ENCODE data around the gene STAMBP.
"Not testable (repeated sequence)": the region's sequence is repeated elsewhere in the genome, so short reads cannot be mapped to it uniquely, and the experiment has no call there.

Gene STAMBP

DNA sequence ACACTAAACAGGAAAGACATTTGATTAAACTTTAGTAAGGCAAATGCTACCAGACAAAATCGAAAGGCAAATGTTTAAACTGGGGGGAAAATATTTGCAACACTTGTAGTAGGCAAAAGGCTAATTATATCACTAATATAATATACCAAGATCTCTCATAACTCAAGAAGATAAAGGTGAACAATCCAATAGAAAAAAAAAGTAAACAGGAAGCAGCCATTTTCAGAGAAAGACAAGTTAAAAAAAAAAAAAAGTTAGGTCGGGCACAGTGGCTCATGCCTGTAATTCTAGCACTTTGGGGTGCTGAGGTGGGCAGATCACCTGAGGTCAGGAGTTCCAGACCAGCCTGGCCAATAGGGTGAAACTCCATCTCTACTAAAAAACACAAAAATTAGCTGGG, 59.6 kb downstream of the STAMBP start:
- DNase-seq, result no peak

DNA sequence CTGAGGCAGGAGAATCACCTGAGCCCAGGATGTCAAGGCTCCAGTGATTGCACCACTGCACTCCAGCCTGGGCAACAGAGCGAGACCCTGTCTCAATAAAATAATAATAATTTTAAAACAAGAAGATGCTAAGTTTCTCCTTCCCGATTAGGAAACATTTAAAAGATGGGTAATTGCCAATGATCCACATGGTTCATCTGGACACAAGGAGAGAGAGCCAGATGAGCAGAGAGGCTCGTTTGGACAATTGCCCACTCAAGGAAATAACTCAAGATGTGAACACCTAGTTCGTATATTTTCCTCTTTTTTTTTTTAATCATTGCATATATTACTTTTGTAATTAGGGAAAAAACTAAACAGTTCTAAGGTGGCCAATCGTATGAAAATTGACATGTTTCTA, 60.4 kb downstream of the STAMBP start:
- no peak for DNase-seq

DNA sequence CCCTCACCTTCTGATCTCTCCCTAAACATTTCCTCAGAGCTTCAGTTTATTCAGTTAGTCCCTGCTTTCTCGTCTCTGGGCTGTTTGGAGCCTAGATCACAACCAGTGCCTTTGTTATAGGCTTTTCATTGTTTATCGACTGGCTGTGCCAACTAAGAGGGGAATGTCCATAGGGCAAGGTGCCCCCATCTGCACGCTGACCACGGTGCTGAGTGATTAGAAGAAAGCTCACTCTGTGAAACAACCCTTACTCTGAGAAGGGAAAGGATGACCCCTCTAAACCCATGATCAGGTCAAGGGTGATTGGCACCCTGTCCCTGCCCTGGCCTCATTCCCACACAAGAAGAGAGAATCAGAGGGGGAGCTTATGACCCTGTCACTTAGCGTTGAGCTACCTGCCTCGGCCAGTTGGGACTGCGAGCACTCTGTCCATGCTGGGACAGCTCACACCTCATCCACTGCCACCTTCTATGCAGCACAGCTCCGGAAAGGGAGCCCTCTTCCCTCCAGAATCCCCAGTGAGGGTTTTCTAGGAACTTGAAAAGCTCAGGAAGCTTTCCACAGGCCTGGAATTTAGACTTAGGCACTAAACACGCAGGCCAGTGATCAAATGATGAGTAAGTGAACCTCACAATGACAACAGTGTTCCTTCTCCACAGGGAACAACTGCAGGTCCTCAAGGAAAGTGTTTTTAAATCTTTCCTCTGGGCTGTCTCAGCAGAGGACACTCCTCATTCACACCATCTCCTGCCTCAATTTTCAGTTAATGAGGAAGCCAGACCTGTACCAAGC, 61.7 kb downstream of the STAMBP start:
- no peak for DNase-seq

DNA sequence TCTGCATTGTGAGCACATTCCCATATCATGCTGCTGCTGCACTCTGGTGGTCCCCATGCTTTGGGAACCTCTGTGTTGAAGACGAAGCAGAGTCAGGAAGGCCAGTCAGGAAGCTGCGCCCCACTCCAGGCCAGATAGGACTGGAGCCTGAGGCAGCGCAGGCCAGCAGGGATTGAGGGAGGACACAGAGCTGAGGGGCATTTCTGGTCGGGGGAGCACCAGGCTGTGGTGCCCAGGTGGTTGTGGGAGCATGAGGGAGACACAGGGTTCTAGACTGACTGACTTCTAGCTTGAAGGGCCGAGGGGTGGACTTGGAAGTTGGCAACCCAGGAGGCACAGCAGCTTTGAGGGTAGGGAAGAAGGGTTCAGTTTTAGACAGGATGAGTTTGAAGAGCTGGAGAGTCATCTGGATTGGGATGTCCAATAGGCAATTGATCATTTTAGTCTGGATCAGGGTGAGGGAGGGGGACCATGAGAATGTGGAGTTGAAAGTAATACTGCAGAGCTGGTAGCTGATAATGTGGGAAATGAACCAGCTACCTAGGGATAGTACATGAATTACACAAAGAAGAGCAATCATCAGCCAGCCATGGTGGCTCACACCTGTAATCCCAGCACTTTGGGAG, 62.6 kb downstream of the STAMBP start:
- no peak for DNase-seq

DNA sequence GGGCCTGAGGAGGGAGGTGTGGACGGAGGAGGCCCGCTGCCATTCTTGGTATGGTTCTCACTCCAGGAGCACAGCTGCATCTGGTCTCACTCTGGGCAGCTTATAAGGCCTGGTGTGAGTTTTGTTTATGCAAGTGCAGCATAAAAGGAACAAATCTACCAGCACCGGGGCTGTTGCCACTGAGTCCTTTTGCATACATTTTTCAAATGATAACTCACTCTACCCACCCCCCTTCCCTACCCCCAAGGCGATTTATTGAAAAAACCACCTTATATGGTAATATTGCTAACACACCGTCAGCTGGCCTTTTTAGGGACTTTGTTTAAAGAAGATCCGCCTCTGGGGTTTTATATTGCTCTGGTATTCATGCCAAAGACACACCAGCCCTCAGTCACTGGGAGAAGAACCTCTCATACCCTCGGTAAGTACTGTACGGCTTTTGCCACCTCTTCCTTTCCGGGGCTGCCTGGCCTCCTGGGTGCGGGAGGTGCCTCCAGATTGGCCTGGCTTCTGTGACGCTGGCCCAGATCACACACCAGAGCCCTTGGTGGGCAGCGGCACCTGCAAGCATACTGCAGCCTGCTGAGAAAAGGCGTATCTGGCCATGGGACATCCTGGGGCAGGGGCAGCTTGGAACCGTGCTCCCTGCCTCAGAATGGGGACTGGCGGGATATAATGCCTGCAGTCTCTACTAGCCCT, 64.0 kb downstream of the STAMBP start, which contains the start of gene ACTG2:
Gene ACTG2, plus strand, starts transcription at position 378 of the 699 bp plus-strand sequence. CDS start 8,304 bp downstream, outside the sequence.
- DNase-seq, result no peak

DNA sequence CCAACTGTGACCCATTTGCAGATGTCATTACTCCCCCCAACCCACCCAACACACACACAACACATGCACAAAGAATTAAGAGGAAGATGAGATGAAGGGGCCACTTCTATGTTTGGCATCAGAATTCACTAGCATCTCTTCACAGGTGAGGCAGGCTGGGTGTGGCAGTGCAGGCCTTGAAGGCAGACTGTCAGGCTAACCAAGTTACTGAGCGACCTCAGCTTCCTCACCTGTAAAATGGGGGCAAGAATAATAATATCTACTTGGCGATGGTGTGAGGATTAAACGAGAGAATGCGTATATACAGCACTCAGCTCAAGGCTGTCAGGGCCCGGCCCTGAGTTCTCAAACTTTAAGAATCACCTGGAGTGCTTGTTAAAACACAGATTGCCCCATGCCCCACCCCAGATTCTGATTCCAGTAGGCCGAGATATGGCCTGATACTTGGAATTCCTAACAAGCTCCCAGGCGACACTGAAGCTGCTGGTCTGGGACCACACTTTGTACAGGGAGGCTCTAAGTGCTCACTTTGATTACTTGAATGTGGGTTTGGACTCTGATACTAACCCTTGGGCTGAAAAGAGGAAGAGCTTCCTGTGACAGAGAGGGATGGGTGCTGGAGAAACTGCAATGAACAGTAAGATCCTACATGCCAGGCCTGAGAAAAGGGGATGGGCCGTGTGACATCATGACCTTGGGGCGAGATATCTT, 65.2 kb downstream of the STAMBP start:
- no peak for DNase-seq

DNA sequence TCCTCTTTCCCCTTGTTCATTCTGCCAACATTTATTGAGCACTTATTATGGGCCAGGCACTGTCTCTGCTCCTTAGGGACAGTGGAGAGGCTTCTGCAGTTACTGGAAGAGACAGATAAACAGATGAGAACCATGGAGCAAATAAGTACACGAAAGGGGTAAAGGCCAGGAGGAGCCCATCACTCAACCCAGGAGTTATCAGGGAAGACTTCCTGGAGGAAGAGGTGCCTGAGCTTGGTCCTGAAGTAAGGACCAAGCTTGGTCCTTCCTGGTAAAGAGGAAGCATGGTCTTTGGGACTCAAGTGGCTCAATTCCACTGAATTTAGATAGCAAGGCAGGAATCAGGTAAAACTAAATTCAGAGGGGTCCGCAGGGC, 65.7 kb downstream of the STAMBP start:
- DNase-seq, result no peak

DNA sequence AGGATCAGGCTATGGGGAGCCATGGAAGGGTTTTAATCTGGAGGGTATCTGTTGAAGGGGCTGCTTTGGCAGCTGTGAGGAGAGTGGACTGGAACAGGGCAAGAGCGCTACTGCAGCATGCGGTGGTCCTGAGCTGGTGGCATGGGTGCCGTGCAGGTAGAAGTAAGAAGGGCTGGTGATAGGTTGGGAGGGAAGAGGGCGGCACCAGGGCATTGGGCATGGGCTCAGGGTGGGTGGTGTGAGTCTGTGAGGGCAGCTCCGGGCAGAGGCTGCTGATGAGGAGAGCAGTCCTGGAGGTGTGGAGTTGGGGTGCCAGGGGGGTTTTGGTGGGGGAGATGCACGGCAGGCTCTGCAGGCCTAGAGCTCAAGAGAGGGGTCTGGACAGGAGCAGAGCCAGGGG, 66.1 kb downstream of the STAMBP start:
- DNase-seq, result no peak

DNA sequence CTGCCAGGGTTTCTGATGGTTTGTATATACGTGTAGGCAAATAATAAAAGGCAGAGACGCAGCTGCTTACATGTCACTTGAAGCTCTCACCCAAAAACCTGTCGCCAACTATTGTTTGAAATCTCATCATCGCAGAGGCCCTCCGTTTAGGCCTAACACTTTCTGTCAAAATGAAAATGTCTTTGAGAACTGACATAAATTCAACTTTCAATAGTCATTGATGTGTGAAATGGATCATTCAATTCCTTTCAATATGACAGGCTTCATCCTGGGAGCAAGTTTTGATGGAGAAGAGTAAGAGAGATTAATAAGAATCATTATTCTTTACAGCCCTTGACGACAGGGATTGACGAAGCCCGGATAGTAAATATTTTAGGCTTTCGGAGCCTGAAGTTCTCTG, 66.7 kb downstream of the STAMBP start:
- DNase-seq, result peak; percentile 15

DNA sequence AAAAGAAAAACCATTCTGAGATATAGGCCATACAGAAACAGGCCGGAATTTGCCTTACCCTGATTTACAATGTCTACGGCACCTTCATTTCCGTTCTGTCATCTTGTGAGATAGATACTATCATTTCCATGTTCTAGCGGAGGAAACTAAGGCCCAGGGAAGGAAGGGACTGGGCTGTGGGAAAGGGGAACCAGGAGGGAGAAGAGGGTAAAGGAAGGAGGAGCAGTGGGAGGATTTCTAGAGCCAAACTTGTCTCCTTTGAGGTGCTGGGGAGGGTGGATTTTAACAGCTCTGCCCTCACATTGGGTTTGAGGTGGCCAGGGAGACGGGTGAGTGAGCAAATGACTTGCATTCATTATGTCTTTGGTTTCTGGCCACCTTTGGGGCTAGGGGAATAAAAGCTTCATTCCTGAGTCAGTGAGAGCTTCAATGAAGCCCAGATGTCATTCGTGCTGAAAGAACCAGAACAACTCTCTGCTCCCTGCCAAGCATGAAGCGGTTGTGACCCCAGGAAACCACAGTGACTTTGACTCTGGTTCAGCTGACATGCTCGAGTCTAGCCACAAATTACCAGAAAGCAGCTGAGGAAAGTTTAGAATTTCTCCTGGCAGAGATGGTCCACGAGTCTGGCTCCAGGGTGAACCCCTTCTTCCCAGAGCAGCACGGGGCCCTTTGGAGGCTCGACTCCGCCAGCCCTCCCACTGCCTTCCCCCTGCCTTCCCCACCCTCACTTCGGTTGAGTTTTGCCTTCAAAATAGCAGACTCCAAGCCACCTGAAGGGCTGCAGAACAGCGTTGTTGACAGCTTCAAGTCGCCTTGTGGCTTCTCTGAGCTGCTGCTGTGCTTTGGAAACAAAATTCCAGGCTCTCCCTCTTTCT, 67.8 kb downstream of the STAMBP start:
- DNase-seq, result peak; percentile 59

DNA sequence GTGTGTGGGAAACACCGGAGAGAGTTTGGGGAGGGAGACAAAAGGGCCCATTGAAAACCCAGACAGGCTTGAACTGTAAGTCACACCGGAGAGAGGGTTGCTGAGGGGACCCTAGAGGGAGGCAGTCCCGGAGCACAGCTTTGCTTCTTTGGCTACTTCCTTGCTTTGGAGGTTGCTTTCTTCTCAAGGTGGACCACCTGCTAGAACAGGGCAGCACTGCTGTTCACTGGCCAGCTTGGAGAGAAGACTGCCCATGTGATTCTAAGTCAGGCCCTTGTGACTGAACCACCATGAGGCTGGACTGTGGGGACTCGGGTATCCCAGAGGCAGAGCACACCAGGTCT, 68.5 kb downstream of the STAMBP start:
- no peak for DNase-seq

DNA sequence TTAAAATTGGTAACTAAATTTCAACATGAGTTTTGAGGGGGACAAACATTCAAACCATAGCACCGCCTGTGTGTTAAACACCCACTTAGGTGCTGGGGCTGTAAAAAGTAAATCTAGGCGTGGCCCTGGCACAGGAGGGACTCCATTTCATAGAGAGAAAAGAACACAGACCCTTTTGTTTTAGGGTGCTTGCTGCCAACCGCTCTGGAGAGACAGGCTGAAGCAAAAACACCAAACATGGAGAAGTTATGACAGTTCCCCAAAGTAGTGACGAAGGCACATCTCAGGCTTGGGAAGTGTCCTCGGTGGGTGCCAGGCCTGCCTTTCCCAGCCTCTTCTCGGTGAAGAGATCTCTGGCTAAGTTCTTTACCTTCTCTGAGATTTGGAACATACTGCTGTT, 69.2 kb downstream of the STAMBP start:
- no peak for DNase-seq

DNA sequence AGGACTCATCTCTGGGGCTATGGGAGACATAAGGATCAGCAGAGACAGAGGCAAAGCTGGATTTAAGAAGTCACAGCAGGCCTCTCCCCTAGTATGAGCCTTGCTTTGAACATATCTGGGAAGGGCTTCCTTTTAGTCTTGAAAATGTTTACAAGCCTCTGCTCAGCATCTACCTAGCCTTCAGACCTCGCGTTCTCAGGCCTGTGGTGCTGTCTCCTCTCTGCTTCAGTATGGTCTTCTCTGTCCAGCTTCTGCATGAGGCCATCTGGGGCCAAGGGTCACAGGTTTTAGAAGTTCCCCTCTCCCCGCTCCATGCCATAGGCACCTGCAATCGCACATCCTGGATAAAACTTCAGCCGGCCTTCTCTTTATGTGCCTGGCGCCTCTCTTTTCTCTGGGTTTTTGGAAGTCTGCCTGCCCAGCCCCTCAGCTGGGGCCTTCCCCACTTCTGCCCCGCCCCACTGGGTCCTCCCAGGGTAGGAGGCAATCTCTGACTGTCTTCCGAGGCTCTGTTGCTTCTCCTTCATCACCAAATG, 71.1 kb downstream of the STAMBP start:
- DNase-seq, result no peak

DNA sequence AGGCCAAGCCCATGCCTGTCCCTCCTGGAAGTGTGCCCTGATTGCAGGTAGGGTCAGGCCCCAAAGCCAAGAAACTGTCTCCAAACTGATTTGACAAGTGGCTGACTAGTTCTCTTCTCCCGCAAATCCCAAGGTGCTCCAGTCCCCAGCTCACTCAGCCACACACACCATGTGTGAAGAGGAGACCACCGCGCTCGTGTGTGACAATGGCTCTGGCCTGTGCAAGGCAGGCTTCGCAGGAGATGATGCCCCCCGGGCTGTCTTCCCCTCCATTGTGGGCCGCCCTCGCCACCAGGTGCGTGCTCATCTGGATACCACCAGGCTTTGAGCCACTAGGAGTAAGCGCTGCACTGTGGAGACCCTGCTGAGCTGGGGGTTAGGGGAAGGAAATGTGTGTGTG, 72.4 kb downstream of the STAMBP start:
- DNase-seq, result no peak

DNA sequence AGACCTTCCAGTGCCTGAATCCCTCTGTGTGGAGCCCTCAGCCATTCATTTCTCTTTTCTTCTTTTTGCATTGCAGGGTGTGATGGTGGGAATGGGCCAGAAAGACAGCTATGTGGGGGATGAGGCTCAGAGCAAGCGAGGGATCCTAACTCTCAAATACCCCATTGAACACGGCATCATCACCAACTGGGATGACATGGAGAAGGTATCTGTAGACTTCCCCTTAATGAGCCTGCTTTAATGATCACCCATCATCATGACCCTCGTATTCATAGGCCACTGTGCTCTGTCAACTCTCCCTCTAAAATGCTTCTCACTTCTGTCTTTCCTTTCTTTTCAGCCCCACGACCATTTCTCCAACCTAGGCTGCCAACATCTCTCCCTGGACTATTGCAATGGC, 73.5 kb downstream of the STAMBP start:
- DNase-seq, result no peak

DNA sequence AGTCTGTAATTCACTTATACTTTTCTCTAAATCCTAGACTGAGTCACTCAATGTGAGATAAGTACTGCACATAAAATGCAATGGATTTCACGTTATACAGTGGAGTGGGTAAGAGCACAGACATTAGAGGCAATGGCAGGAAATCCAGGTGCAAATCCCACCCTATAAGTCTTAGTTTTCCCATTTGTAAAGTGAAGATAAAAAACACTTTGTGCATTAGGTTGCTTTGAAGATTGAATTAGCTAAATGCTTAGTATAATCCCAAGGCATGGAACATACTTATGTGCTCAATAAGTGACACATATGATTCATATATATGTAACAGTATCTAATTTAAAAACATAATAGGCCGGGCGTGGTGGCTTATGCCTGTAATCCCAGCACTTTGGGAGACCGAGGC, 74.6 kb downstream of the STAMBP start:
- DNase-seq, result no peak

DNA sequence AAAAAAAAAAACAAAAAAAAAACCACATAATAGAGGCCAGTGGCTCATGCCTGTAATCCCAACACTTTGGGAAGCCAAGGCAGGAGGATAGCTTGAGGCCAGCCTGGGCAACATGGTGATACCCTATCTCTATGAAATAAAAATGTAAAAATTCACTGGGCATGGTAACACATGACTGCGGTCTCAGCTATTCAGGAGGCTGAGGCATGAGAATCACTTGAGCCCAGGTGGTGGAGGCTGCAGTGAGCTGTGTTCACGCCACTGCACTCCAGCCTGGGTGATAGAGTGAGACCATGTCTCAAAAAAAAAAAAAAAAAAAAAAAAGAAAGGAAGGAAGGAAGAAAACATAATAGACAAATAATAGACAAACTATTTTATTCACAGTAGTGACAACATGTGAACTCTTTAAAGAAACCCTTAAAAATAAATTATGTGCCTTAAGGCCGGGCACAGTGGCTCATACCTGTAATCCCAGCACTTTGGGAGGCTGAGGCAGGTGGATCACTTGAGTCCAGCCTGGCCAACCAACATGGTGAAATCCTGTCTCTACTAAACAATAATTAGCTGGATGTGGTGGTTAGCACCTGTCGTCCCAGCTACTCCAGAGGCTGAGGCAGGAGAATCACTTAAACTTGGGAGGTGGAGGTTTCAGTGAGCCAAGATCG, 75.3 kb downstream of the STAMBP start:
- not testable (repeated sequence) for DNase-seq

DNA sequence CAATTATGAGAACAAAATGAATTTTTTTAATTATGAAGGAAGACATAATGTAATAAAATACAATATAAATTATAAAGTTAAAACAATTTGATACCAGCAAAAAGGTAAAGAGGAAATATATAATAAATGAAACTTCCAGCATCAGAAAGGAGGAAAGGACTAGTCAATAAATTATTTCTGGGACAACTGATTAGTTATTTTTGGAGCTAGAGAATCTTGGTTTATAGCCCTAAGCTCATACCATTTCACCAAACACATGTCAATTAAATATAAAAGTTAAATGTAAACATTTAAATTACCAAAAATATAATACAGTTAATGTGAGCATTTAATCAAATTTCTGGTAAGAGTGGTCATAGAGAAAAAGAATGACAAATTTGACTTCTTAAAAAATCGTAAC, 76.2 kb downstream of the STAMBP start:
- no peak for DNase-seq

DNA sequence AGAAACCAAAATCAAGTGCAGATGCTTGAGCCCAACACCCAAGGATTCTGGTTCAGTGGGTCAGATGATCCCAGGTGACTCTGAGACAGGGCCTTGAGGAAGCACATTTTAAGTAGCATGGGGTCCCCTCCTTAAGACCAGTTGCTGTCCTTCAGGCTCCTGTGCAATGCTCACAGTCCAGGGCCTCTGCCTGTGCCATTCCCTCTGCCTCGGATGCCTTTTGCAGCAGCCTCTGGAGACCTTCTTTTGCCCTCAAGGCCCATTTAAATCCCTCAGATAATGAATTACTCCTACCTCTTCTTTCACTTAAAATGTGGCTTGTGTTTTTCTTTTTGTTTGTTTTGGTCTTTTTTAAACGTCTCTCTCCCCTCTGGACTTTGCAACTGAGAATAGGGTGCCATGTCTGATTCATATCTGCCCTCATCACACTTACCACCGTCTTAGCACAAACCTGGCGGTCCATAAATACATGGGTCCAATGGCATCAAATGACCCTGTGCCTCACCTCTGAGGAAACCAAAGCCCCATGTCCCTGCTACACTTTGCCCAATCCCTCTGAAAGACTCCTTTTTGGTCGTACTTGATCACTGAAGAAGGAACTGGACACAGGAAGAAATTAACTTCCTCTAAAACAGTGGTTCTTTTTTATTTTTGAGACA, 78.2 kb downstream of the STAMBP start:
- no peak for DNase-seq

DNA sequence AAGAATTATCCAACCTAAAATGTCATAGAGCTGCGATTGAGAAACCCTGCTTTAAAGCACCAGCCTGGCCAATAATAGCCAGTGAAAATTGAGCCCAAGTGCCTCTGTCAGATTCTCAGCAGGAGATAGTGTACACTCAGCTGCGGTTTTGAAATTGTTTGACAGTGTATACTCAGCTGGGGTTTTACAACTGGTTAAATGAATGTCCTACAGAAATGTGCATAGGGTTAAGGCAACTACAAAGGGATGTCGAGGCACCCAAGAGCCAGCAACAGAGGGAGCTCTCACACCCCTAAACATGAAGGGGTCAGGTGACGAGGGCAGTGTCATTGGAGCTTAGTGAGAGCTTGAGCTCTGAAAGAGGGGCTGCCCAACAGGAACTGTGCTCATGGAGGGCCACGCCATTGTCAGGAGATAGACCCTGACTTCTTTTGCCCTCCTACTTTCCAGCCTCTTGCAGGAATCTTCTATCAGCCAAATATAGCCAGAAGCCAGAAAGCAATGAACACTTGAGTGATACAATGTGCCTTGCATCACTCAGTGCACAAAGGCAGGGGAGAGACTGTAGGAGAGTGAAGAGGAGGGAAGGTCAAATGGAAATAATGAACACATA, 79.2 kb downstream of the STAMBP start:
- peak; percentile 56 for DNase-seq

Measured in stimulated activated CD4-positive, alpha-beta T cell treated with anti-CD3 and anti-CD28 coated beads, Interleukin-1b, Interleukin-23, amount 100 ng/mL, for 48 hours (primary cell).